K562 (cell line): ENCODE results near the gene VWC2L. TPM values are rescaled to one million over a fixed set of nuclear protein-coding genes. Genes with fewer than 3 reads are reported as not detected.

Experiments used
- ATF1 ChIP-seq, 2 experiments: fragments of 450-650 bp in 1 of 2; IDR thresholded peaks; 2 replicates each; pipeline ENCODE4 v1.6.1; 2016; ENCODE audit warnings: missing compliant biosample characterization in 1 of 2, missing genetic modification characterization in 1 of 2
- FOXJ2 ChIP-seq: fragments of 200-800 bp; sonication (Bioruptor generic); IDR thresholded peaks from 2 replicates; pipeline ENCODE4 v1.6.1; 2016; ENCODE audit warnings: missing genetic modification characterization, missing compliant biosample characterization
- MEF2D ChIP-seq: conservative IDR thresholded peaks from 2 replicates; pipeline ENCODE4 v1.6.1; 2016; ENCODE audit warnings: low read depth, missing genetic modification characterization, missing compliant biosample characterization
- PRMT5 ChIP-seq: sonication (generic); formaldehyde crosslinking; IDR thresholded peaks from 2 replicates; pipeline ENCODE4 v1.5.0; 2020; ENCODE audit warnings: missing genetic modification reagents
- ZNF699 ChIP-seq: fragments of 250-450 bp; sonication (Bioruptor Pico); IDR thresholded peaks from 2 replicates; pipeline ENCODE4 v1.8.0; 2021; ENCODE audit warnings: mild to moderate bottlenecking, moderate library complexity; ENCODE audit not compliant: insufficient replicate concordance
- polyA plus RNA-seq, 8 experiments: library from polyadenylated mRNA; depleted of rRNA in 4 of 8; stranded (reverse) in 5 of 8; unstranded in 3 of 8; fragments of >200 nt; fragmentation: Nextera tagmentation in 2 of 8; fragmentation: Illumina TruSeq in 1 of 8; extraction: Ambion mirVana in 2 of 8; extraction: Trizol in 1 of 8; gene quantifications; 2 replicates each; pipeline versions ENCODE4 v1.2.1 to v1.2.3, GENCODE V29; 2011 to 2014; ENCODE audit warnings: inconsistent platforms in 1 of 8, missing spikeins in 1 of 8
- total RNA-seq, 7 experiments: library from RNA; depleted of rRNA in 6 of 7; stranded (reverse); fragments of >200 nt in 6 of 7; fragmentation: Illumina TruSeq in 2 of 7; extraction: Trizol in 2 of 7; gene quantifications; 2 replicates each; pipeline versions ENCODE4 v1.2.1 to v1.2.3, GENCODE V29; 2011 to 2021; ENCODE audit warnings: low replicate concordance in 1 of 7
- TF ChIP-seq, protein P1 (sequence below): fragments of 450-650 bp; IDR thresholded peaks from 2 replicates; pipeline ENCODE4 v1.6.1; 2014; ENCODE audit warnings: low read depth, mild to moderate bottlenecking, moderate library complexity, borderline replicate concordance
- TF ChIP-seq, protein P2 (sequence below): fragments of 450-650 bp; formaldehyde crosslinking; IDR thresholded peaks from 2 replicates; pipeline ENCODE4 v1.4.0; 2022; ENCODE audit warnings: mild to moderate bottlenecking, moderate library complexity
- TF ChIP-seq, protein P3 (sequence below): fragments of 200-400 bp; formaldehyde crosslinking; IDR thresholded peaks from 2 replicates; pipeline ENCODE4 v1.6.1; 2017; ENCODE audit warnings: mild to moderate bottlenecking, low read depth, low read length, moderate library complexity
- TF ChIP-seq, protein P4 (sequence below): fragments of 250-450 bp; sonication (Bioruptor Pico); IDR thresholded peaks from 2 replicates; pipeline ENCODE4 v1.8.0; 2022; ENCODE audit warnings: inconsistent platforms

The VWC2L gene
- total and polyA plus RNA-seq, 9 of the 15 experiments (the other 6 are each of a cell fraction or from before 2014, with no cell fraction given), result not detected

DNA sequence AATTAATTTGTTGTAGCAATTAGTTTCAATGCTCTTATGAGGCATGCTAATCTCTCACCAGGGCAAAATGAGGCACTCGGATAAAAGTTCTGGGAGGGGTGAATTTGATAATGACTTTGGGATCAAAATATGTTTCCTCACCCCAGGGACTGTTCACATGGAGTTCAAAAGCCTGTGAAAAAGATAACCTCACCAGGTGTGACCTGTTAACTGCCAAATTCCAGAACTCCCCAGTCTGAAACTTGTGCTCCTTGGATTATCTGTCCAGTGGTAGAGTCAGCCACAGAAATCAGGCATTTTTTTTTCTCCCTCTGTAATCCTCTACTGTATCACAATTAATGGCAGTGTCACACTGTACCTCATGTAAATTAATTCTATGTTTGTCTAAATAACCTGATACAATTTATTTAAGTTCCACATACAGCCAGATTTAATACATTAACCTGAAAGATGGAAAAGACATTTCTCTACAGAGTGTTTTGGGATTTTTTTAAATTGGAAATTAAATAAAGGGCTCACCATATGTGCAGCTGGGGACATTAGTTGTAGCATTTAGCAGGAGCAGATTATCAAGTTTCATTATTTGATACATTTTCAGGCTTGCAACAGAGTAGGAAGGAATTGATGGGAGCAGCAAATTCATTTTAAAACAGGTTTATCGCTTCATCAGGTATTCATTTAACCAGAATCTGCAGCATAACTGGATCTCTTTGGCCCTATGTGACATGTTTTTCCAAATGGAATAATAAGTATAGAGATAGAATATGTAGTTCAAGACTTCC lies 191.2 kb downstream of the VWC2L start (continued):
- TF ChIP-seq, protein P1, sequence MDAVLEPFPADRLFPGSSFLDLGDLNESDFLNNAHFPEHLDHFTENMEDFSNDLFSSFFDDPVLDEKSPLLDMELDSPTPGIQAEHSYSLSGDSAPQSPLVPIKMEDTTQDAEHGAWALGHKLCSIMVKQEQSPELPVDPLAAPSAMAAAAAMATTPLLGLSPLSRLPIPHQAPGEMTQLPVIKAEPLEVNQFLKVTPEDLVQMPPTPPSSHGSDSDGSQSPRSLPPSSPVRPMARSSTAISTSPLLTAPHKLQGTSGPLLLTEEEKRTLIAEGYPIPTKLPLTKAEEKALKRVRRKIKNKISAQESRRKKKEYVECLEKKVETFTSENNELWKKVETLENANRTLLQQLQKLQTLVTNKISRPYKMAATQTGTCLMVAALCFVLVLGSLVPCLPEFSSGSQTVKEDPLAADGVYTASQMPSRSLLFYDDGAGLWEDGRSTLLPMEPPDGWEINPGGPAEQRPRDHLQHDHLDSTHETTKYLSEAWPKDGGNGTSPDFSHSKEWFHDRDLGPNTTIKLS, result no peak
- TF ChIP-seq FOXJ2 (no peak), MEF2D (tag) (no peak), ATF1 (CRISPR knock-in tag; IDR thresholded peaks at IDR 0.05) (no peak), ATF1 (tag; IDR thresholded peaks at IDR 0.05) (no peak), PRMT5 (CRISPR knock-in tag) (no peak), ZNF699 (CRISPR knock-in tag) (no peak)
- TF ChIP-seq, protein P2, sequence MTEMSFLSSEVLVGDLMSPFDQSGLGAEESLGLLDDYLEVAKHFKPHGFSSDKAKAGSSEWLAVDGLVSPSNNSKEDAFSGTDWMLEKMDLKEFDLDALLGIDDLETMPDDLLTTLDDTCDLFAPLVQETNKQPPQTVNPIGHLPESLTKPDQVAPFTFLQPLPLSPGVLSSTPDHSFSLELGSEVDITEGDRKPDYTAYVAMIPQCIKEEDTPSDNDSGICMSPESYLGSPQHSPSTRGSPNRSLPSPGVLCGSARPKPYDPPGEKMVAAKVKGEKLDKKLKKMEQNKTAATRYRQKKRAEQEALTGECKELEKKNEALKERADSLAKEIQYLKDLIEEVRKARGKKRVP (CRISPR knock-in tag), result no peak
- TF ChIP-seq, protein P3, sequence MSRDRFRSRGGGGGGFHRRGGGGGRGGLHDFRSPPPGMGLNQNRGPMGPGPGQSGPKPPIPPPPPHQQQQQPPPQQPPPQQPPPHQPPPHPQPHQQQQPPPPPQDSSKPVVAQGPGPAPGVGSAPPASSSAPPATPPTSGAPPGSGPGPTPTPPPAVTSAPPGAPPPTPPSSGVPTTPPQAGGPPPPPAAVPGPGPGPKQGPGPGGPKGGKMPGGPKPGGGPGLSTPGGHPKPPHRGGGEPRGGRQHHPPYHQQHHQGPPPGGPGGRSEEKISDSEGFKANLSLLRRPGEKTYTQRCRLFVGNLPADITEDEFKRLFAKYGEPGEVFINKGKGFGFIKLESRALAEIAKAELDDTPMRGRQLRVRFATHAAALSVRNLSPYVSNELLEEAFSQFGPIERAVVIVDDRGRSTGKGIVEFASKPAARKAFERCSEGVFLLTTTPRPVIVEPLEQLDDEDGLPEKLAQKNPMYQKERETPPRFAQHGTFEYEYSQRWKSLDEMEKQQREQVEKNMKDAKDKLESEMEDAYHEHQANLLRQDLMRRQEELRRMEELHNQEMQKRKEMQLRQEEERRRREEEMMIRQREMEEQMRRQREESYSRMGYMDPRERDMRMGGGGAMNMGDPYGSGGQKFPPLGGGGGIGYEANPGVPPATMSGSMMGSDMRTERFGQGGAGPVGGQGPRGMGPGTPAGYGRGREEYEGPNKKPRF, result no peak
- TF ChIP-seq, protein P4, sequence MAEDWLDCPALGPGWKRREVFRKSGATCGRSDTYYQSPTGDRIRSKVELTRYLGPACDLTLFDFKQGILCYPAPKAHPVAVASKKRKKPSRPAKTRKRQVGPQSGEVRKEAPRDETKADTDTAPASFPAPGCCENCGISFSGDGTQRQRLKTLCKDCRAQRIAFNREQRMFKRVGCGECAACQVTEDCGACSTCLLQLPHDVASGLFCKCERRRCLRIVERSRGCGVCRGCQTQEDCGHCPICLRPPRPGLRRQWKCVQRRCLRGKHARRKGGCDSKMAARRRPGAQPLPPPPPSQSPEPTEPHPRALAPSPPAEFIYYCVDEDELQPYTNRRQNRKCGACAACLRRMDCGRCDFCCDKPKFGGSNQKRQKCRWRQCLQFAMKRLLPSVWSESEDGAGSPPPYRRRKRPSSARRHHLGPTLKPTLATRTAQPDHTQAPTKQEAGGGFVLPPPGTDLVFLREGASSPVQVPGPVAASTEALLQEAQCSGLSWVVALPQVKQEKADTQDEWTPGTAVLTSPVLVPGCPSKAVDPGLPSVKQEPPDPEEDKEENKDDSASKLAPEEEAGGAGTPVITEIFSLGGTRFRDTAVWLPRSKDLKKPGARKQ (CRISPR knock-in tag), result no peak
